GM19043 (cell line): Measurements from ENCODE around the gene APOC1.
"Not testable (repeated sequence)": the region's sequence is repeated elsewhere in the genome, so short reads cannot be mapped to it uniquely, and the experiment has no call there.

Experiments used
- ATAC-seq: cut with Tn5 transposase; IDR thresholded peaks from one replicate; pipeline ENCODE4 v1.9.1; 2021; ENCODE audit warnings: low read depth; ENCODE audit not compliant: unreplicated experiment

APOC1 gene

GRCh38 chr19:44909775-44910174 is 4.6 kb upstream of the APOC1 start:
- no peak for ATAC-seq

- not testable (repeated sequence) for ATAC-seq
These were observed 2.5 kb upstream of the APOC1 start for GRCh38 chr19:44911896-44912295.

- ATAC-seq, result no peak
These were observed 1.6 kb upstream of the APOC1 start for GRCh38 chr19:44912854-44913253.

DNA sequence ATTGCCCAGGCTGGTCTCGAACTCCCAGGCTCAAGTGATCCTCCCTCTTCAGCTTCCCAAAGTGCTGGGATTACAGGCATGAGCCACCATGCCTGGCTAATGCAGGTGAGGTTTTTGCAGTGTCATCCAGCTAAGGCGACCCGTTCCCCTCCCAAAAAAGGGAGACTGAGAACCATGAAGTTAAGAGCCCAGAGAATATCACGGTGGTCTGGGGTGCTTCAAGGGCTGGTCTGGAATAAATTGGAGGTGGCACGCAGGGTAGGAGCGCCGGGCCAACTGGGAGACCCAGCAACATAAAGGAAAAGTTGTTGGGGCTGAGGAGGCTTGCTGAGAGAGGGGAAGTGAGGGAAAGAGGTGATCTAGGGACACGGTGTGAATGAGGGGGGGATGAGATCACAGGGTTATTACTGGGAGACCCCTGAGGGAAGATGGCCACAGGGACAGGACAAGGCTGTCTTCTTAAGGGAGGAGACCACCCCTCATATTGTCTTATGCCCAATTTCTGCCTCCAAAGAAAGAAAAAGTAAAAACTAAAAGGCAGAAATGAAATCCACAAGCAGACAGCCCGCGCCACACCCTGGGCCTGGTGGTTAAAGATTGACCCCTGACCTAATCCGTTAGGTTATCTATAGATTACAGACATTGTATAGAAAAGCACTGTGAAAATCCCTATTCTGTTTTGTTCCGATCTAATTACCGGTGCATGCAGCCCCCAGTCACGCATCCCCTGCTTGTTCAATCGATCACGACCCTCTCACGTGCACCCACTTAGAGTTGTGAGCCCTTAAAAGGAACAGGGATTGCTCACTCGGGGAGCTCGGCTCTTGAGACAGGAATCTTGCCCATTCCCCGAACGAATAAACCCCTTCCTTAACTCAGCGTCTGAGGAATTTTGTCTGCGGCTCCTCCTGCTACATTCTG is 636 bp upstream of the APOC1 start:
- not testable (repeated sequence) for ATAC-seq

- ATAC-seq, result no peak
These were observed 9.9 kb downstream of the APOC1 start for GRCh38 chr19:44924243-44924725.

- no peak for ATAC-seq
These were observed 10.9 kb downstream of the APOC1 start for GRCh38 chr19:44925114-44925891.

DNA sequence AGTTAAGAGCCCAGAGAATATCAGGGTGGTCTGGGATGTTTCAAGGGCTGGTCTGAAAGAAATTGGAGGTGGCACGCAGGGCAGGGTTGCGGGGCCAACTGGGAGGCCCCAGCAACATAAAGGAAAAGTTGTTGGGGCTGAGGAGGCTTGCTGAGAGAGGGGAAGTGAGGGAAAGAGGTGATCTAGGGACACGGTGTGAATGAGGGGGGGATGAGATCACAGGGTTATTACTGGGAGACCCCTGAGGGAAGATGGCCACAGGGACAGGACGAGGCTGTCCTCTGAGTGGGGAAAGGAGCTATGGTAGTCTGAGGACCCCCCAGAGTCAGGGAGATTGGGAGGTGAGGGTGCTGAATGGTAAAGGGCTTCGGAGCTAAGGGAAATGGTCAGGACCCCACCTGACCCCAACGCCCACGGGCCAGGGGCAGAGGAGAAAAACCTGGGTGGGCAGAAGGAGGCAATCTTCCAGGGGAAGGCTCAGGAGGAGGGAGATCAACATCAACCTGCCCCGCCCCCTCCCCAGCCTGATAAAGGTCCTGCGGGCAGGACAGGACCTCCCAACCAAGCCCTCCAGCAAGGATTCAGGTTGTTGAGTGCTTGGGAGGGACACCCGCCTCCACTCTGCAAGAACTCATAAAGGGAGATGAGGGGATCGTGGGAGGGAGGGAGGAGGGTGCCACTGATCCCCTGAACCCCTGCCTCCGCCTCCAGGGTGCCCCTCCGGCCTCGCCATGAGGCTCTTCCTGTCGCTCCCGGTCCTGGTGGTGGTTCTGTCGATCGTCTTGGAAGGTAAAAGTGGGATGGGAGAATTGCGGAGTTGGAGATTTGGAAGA is 12.1 kb downstream of the APOC1 start:
- ATAC-seq, result not testable (repeated sequence)

DNA sequence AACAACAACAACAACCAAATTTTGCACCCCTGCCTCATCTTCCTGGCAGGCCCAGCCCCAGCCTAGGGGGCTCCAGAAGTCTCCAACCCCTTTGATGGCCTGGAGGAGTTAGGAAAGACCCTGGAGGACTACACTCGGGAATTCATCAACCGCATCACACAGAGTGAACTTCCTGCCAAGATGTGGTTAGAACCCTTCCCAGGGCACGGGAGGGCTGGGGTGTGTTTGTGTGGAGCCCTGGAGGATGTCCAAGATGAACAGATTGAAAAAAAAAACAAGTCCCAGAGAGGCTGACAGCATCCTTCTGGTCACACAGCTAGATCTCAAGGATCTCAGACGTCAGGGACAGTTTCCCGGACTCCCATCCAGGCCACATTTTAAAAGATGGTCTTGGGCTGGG is 13.3 kb downstream of the APOC1 start:
- ATAC-seq, result no peak

DNA sequence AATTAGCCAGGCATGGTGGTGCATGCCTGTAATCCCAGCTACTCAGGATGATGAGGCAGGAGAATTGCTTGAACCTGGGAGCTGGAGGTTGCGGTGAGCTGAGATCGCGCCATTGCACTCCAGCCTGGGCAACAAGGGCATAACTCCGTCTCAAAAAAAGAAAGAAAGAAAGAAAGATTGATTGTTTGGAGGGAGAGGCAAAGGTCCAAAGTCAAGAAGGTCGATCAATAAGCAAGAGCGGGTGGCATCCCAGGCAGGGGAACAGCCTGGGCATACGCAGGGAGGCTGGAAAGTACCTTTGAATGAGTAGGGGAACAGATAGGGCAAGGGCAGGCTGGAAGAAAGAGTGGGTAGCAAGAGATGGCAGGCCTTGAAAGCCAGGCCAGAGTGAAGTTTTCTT is 15.7 kb downstream of the APOC1 start:
- no peak for ATAC-seq

DNA sequence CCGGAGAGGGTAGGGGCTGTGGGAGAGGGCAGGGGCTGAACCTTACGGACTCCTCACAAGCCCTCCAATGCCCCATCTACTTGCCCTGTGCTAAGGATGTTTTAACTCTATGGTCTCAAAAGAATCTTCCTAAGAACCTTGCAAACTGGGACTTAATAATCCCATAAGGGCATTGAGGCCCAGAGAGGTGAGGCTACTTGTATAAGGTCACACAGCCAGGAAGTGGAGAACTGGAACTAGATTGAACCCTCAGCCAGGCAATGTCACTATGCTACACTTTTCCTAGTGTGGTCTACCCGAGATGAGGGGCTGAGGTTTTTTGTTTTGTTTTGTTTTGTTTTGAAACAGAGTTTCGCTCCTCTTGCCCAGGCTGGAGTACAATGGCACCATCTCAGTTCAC is 17.1 kb downstream of the APOC1 start:
- no peak for ATAC-seq

DNA sequence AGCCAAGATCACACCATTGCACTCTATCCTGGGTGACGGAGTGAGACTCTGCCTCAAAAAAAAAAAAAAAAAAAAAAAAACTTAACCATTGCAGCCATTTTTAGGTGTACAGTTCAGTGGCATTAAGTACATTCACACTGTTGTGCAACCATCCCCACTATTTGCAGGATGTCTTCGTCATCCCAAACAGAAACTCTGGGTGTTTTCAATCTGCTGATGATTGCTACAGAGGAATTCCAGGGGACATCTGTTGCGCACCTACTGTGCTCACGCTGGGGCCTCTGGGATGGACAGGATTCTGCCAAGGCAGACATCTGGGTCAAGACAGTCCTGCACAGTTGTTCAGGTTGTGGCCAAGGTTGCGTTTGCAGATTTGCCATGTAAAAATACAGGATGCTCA is 25.3 kb downstream of the APOC1 start:
- ATAC-seq, result no peak

- no peak for ATAC-seq
These were observed 27.7 kb downstream of the APOC1 start, which contains the start of gene APOC4 for GRCh38 chr19:44942067-44942571. APOC4 (plus strand) TSS chr19:44942237; CDS start chr19:44942278, 41 bp downstream.

- peak; percentile 47 for ATAC-seq
These were observed 29.4 kb downstream of the APOC1 start for GRCh38 chr19:44943801-44944249.

GRCh38 chr19:44947041-44947581 is 32.7 kb downstream of the APOC1 start:
- ATAC-seq, result no peak

DNA sequence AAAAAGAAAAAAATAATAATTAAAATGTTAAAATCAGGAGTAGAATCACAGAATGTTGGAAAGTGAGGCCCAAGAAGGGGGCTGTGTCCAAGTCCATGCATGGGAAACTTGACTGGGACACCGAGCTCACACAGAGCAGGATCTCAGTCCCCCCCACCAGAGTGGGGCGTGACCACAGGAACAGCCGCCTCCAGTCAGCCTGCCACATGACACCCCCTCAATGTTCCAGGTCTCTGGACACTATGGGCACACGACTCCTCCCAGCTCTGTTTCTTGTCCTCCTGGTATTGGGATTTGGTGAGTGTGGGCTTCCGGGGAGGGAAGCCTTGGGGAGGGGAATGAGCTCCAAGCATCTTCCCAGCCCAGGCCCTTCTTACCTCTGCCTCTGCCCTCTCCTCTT is 33.8 kb downstream of the APOC1 start:
- no peak for ATAC-seq

GRCh38 chr19:44948763-44949374 is 34.5 kb downstream of the APOC1 start:
- ATAC-seq, result no peak

GRCh38 chr19:44949550-44949949 is 35.1 kb downstream of the APOC1 start:
- ATAC-seq, result no peak

GRCh38 chr19:44951179-44952159 is 37.1 kb downstream of the APOC1 start:
- ATAC-seq, result no peak
